ENCODE measurements around the gene APOBEC2. TPM values are rescaled to one million over a fixed set of nuclear protein-coding genes. Genes with fewer than 3 reads are reported as not detected.

The APOBEC2 gene
- total and polyA plus RNA-seq, 9 of the 15 experiments (the other 6 are each of a cell fraction or from before 2014, with no cell fraction given) = 0.25 to 1.6 TPM; not detected in 7

GRCh38 chr6:41073968-41074691 lies 21.1 kb downstream of the APOBEC2 start (continued):
- no peak for TF ChIP-seq ADNP (tag; IDR thresholded peaks at IDR 0.05)
- TF ChIP-seq ZBTB11 (CRISPR knock-in tag; IDR thresholded peaks at IDR 0.05) = peak in 1 of 3 experiments; percentile 4; a peak in 1 of 6 replicates
- no peak for TF ChIP-seq MAFF (IDR thresholded peaks at IDR 0.05; ENCODE audit: low read length)
- no peak for TF ChIP-seq KAT8 (IDR thresholded peaks at IDR 0.05; ENCODE audit: low read depth)
- no peak for TF ChIP-seq TEAD1 (CRISPR knock-in tag; IDR thresholded peaks at IDR 0.05)
- peak; percentile 52; the same call in 1 of the 2 replicates for TF ChIP-seq EP400 (IDR thresholded peaks at IDR 0.05)
- 0 out of 2 replicates have a peak, but pooled peaks have one; percentile 18 for TF ChIP-seq ERF (CRISPR knock-in tag; IDR thresholded peaks at IDR 0.05)
- no peak for TF ChIP-seq RERE (CRISPR knock-in tag; IDR thresholded peaks at IDR 0.05; ENCODE audit: borderline replicate concordance)
- TF ChIP-seq SMARCB1 (IDR thresholded peaks at IDR 0.05; ENCODE audit: insufficient read length, low read depth) = no peak
- TF ChIP-seq HOXB6 (CRISPR knock-in tag; IDR thresholded peaks at IDR 0.05; ENCODE audit: borderline replicate concordance) = no peak
- peak; percentile 92; the same call in 1 of the 2 replicates for TF ChIP-seq KAT7 (CRISPR knock-in tag; IDR thresholded peaks at IDR 0.05; ENCODE audit: borderline replicate concordance)
- TF ChIP-seq RFX1 (IDR thresholded peaks at IDR 0.05) = peak; percentile 73
- no peak for TF ChIP-seq FOXJ2 (tag; IDR thresholded peaks at IDR 0.05)
- TF ChIP-seq ZNF324 (CRISPR knock-in tag; IDR thresholded peaks at IDR 0.05) = no peak
- TF ChIP-seq HDAC8 (tag; IDR thresholded peaks at IDR 0.05) = no peak
- TF ChIP-seq YY1 (IDR thresholded peaks at IDR 0.05; ENCODE audit: borderline replicate concordance in 1 of 3, control insufficient read depth in 1 of 3, extremely low read depth in 1 of 3, insufficient read depth in 3 of 3, insufficient read length in 1 of 3, insufficient replicate concordance in 2 of 3, low read depth in 1 of 3, low read length in 2 of 3) = peak in 1 of 3 experiments; percentile 24
- no peak for TF ChIP-seq ZKSCAN3 (CRISPR knock-in tag; IDR thresholded peaks at IDR 0.05)
- TF ChIP-seq SMARCC2 (IDR thresholded peaks at IDR 0.05; ENCODE audit: low read depth) = no peak

Measured in K562 (cell line).